HG03159 (cell line): ENCODE results near the gene SLC12A8.

Experiments
- ATAC-seq: cut with Tn5 transposase; IDR thresholded peaks from one replicate; pipeline ENCODE4 v1.9.1; 2021; ENCODE audit warnings: mild to moderate bottlenecking, moderate library complexity; ENCODE audit not compliant: unreplicated experiment

The SLC12A8 gene

DNA sequence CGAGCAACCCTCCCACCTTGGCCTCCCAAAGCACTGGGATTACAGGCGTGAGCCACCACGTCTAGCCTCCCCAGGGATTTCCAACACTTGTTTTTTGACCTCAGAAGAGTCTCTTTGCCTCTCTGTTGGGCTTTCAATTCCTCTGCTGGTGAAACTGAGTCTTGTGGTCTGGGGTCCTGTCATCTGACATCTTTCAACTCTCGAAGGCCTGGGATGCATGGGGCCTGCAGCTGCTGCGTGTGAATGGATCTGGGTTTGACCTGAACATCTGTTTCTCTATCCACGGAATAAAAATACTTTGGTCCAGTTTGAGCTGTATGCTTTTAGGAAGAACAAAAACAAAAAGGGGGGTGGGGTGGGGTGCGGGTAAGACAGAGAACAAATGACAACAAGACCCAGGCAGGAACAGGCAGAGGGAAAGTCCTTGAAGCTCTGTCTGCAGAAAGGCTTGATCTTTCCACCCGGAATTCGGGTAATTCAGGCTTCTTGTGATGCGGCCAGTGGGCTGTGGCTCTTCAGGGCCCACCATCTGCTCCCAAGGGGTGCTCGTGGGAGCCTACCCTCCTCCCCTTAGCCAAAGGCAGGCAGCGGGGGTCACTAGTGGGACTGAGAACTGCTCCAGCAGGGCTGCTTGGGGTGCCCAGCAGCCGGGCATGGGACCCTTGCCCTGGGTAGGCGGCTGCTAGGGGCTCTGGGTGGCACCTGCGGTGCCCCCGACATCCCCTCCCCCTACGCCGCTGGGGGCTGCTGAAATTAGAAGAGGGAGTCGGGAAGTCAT lies 71.5 kb downstream of the SLC12A8 start:
- no peak for ATAC-seq

DNA sequence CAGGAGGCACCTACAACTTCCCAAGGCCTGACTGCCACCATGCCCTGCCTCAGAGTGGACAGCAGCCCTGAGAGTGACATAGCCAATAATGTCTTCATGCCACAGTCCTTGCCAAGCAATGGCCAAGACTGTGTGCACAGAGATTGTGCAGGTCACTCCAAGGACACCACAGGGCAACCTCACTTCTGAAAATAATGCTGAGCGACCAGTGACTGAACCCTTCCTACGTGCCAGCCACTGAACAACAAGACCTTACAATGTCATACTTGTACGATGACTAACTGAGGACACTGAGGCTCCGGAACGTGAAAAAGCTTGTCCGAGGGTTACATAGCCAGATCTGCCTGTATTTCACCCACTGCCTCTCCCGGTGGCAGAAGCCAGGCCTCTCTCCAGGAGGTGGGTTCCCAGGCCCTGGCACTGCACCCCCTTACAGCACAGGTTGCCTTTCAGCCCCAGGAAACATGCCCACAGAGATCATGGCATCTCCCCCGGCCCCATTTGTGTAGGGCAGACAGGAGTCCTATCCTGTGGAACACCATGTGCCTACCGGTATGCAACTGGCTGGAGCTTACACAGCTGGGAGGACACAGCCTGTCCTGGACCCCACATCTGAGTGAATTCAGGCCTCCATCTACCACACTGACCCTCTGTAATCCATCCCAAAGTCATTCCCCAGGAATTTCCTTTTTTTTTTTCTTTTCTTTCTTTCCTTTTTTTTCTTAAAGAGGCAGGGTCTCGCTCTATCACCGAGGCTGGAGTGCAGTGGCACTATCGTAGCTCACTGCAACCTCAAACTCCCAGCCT lies 72.3 kb downstream of the SLC12A8 start:
- no peak for ATAC-seq

DNA sequence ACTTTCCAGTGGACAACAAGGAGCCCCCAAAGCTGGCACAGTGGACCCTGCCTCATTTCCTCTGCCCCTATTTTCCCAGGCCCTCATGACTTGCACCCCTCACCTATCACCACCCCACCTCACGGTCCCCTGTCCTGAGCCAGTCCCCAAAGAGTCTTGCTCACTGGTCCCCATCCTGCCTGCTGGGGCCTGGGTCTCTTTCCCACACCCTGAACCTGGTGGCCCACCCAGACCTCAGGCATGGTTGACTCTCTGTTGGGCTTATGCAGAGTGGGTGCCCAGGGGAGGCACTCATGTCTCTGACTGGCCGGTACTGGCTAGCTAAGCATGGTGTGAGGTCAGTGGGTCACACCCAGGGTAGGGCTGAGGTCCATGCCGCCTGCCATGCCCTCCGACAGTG lies 73.2 kb downstream of the SLC12A8 start:
- ATAC-seq: no peak

DNA sequence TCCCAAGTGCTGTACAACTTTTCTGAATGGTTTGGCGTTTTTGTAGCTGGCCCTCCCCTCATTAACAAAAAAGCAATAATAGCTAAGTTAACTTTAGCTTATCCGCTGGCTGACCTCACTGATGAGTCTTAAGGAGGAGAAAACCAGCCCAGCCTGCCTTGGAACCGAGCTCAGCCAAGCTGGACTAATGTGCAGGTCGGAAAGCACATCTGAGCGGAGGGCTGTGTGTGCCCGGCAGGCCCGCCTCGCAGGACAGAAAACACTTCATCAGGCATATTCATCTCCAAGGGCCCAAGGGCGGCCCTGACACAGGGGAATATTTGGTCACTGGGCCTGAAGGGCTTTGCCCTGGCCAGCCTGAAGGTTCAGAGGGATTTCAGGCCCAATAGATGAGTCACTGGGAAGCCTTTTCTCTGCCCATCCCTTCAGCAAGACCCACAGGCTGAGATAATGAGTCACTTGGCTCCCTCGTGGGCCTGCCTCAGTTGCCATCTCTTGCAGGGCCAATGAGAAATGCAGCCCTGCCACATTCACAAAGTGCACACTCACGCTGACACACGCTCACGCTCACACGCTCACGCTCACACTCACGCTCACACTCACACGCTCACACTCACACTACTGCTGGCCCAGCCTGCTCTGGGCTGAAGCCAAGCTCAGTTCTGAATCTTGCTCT lies 75.1 kb downstream of the SLC12A8 start:
- ATAC-seq: no peak

DNA sequence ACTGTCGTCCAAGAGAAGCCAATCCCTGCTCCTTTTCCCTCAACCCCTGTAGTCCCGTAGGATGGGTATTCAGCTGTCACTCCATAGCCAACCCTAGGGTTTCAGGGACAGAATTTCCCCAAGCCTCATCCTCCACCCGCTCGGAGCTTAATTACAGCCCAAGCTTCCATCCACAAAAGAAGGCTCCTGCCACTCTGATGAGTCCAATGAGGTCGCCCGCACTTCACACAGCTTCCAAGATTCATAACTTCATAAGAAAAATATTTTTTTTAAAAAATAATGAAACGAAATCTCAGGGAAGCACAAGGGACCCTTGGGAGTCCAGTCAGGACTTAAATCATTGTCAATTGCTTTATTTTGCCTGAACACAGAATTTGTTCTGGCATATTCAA lies 75.6 kb downstream of the SLC12A8 start:
- ATAC-seq: no peak

DNA sequence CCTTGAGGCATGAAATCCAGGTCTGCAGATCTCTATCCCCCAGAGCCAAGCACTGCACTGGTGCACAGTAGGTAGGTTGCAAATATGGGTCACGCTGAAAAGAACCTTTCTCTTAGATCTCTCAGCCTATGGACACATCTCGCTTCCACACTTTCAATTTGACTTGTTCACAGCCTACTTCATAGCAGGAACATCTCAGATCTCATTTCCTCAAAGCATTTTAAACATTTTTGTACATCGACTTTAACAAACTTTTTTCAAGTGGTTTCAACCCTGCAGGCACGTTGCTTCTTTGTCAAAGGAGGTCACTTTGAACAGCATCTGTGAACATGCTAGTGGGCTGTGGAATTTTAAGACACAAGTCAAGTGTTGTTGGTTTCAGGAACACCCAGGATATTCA lies 76.0 kb downstream of the SLC12A8 start:
- no peak for ATAC-seq

DNA sequence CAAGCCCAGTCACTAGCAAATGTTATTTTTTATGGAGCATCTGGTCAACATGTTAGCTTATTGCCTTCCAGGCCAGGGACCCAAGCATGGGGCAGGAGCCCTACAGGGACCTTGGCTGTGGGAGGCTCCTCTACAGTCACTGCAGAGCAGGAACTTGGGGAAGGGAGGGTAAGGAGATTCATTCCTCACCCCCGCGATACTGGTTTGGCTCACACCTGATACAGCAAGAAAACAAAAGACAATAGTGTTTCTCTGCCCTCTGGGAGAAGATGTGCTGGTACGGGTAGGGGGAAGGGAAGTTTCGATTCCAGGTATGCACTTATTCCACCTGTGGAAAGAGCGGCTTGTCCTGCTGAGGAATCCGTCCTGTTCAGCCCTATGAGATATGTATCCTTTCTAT lies 77.6 kb downstream of the SLC12A8 start:
- no peak for ATAC-seq

DNA sequence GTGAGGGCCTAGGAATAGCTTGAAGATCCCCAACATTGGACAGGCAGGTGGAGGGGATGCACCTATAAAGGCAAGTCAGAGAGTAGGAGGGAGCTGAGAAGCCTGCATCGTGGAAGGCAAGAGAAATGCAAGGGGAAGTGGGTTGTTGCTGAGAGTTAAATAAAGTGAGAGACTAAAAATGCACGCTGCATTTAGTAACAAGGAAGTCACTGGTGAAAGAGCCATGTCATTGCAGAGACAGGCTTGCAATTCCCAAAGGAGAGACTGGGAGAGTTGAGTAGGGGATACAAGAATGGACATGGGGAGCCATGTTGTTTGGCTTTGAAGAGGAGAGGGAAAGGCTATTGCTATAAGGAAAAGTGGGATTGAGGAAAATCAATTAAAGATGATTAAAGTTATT lies 79.7 kb downstream of the SLC12A8 start:
- ATAC-seq: no peak

DNA sequence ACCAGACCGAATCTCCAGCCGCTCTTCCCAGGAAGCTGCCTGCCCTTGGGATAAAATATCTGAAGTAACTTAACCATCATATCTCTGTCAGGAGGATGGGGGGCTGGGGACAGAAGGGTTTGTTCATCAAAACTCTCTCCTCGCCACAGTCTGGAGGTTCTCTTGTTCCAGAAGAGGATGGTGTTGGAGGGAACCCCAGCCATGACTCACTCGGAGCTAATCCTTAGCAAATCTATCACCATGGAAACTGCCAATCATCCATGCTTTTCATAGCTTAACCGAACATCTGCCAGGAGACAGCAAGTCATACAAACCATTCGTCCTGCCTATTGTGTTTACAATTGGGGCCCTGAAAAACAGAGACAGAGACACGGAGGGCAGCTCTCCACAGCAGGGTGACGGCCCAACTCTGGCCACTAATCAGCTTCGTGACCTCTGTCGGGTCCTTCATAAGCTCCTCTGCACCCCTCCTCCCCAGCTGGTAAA lies 83.0 kb downstream of the SLC12A8 start:
- ATAC-seq: no peak

DNA sequence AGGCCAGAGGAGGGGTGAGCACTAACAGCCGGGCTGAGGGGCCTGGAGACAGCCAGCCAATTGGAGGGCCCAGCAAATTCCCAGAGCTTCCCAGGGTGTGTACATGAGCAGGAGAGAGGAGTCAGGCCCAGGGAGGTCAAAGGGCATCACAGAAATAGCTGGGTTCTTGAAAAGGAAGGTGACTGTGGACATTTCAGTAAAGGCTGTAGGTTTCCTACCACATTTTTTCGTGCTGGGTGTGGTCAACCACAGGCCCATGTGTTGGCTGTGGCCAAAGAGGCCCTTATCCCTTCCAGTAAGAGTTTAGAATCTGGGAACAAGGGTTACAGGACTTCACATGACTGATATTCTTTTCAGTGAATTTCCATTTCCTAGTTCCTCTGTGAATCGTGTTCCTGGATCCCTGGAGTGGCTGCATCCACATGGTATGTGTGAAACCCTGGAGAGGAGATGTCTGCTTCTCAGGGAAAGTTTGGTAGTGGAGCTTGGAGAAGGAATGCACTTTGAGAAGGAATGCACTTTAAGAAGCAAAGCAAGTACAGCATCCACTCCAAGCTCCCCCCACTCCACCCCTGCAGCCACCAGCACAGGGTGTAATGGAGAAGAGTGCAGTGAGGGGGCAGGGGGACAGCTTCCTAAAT lies 83.6 kb downstream of the SLC12A8 start:
- no peak for ATAC-seq

DNA sequence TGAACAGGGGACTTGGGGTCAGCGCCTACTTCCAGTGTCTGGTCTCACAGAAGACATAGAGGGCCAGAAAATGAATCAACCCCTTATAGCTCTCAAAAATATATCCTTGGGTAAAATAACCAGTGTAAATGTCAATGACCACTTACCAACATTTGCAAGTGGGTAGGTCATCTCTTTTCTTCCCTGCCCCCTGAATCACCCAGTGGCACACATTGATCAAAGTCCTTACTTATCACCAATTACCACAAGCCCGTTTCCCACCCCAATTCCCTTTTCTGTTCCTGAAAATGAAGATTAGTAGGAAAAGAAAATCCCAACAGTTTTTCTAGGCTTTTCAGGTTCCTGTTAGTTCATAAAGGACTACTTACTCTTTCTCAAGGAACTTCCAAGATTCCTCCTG lies 86.2 kb downstream of the SLC12A8 start:
- ATAC-seq: no peak

DNA sequence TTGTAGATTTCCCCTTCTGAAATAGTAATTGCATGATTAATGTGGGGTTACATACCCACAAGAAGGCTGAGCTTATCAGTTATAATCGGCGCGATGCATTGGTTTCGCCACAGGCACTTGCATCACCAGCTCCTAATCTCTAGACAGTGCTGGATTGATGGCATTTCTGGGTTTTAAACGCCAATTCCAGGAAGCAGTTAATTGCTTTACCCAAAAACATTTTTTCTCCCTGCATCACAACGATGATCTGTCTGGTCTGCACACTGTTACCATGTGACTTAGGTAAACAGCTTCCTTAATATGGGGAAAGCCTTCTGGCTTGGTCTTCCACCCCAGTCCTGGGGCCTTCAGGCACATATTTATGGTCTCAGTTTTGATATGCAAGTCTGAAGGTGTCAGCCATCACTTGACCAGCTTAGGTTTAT lies 86.7 kb downstream of the SLC12A8 start:
- no peak for ATAC-seq

DNA sequence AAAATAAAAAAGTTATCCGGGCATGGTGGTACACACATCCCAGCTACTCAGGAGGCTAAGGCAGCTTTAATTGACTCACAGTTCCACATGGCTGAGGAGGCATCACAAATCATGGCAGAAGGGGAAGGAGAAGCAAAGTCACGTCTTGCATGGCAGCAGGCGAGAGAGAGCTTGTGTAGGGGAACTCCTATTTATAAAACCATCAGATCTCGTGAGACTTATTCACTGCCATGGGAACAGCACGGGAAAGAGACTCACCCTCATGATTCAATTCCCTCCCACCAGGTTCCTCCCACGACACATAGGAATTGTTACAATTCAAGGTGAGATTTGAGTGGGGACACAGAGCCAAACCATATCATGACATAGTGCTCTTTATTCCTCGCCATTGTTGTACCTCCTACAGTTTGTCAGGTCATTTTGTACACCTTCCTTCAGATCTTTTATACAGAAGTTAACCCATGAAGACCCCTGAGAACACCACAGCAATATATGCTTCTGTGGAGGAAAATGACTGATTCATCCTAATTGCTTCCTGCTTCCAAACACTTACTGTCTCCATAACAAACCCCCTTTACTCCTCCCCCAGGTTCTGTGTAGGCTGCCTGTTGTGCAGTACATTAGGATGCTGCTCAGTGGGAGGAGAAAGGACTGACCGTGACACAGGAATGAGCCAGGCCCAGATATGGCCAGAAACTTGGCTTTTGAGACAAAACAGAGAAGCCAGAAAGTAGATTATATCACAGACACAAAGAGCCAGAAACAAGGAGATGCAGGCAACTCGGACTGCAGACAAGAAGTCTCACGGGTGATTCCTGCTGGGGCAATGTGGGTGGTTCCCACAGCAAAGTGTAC lies 88.9 kb downstream of the SLC12A8 start:
- ATAC-seq: no peak

DNA sequence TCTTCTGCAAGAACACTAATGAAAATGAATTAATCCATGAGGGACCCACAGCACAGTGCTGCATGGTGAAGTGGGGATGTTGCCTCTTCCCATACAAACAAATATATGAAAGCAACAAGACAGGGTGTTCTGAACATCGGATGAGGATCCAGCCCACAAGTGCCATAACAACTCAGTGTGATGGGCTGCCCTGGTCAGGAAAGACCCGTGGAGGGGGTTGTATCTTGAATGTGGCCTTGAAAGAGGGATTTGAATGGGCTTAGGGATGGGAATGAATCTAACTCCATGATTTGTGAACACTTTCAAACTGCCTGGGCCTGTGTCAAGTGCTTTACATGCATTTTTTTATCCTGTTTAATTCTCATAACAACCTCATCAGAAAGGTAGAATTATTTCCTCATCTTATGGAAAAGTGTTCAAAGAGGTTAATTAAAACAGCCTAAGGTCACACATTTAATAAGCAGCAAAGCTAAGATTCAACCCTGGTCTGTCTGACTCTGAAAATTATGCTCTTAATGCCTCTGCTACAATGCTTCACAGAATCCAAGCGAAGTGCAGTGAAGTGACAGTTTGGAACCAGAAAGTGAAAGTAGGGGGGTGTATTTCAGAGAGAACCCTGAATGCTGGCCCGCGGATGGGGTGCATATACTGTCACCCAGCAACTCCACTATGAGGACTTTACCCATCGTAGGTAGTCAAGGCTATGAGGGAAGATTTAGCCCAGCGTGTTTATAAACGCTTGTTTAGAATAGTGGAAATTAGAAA lies 91.1 kb downstream of the SLC12A8 start:
- ATAC-seq: peak; percentile 40

DNA sequence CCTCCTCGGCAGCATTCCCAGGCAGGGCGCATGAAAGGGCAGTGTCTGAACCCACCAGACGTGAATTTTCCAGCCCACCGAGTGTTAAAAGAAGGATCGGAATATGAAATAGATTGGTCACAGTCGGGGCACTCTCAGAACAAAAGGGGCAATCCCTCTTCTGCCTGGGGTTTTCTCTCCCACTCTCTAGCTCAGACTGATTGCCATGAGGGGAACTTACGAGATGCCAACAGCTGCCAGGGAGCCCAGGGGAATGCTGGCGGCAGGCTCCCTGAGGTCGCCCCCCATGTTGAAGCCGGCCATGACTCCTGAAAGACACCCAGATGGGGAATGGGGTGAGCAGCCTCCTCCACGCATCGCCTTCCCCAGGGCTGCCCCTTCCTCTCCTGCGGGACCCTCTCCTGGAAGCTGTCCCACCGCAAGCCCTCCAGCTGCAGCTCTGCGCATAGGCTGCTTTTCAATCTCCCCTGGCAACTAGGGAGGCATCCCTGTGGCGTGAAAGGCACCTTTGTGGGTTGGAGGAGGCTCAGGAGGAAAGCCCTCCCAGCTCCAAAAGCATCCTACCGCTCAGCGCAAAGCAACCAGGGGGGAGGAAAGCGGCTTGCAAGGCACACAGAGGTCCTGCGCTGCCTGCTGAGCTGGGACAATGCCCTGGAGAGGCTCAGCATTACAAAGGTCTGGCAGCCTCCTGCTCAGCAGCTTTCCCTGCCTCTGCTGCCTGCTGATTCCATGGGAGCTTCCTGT lies 92.0 kb downstream of the SLC12A8 start:
- ATAC-seq: no peak

DNA sequence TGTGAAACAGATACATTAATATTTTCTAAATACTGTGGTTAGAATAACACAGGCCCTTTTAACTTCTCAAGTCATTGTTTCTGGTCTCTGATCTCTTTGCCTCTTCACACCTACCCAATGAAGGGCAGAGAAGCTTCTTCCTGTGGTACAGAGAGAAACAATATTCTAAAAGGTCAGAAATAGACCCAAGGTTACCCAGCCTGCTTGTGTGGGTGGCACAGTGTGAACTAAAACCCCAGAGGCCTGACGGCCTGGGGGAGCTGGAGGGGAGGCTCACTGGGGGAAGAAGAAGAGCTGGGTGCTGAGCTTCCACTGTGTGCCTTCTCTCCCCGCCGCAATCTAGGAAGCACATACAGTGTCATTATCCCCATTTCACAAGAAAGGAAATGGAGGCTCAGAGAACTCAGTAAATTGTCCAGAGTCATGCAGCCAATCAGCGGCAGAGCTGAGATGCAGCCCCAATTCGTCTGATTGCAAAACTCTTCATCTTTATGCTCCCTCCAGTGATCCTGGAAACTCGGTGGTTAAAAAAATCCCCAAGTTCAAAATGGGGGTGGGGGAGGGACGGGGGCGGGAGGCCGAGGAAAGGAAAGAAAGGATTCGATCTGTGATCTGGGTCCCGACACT lies 92.7 kb downstream of the SLC12A8 start:
- ATAC-seq: peak; percentile 36

DNA sequence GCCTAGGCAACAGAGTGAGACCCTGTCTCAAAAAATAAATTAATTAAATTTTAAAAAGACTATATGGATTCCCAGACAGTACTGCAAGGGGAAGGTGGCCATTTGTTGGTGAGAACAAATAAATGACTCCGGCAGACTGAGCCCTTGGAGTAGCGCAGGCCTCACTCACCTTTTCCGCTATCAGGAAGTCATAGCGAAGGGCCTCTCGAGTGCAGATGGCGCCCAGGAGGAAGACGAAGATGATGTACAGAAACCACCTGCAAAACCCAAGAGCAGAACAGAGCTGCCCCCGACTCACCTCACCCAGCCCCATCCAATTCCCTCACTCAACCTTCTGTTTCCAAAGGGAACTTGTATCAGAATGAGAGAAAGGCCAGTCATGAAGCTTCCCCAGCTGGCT lies 93.9 kb downstream of the SLC12A8 start:
- ATAC-seq: no peak

DNA sequence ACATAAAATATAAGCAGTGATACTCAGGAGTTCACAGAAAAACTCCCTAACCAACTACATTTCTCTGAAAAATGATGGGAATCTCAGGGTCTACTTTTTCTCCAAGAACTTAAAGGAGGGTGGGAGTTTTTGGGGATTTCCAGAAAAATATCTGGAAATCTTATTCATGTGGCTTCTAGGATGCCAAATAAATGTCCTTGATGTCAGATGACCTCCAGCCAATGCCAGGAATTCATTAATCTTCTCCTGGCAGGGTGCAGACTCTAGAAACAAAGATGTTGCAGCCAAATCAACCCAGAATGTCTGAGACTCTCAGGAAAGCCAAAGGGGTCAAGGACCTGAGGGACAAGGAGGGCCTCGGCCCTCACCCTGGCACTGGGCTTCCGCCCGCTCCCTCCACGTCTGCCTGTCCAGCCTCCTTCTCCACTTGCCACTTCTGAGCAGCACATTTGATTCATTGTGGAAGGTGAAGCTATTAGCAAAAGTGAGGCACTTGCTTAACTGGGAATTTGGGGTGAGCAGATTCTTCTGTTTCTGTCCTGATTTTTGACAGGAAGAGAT lies 94.8 kb downstream of the SLC12A8 start:
- ATAC-seq: no peak
